Coronary artery (tissue), 2 donors: ENCODE measurements around the gene ARHGAP18.

Experiments
- DNase-seq: peaks from one replicate; pipeline ENCODE4 v3.0.0-alpha.2; 2017; ENCODE audit warnings: low spot score
- H3K27ac ChIP-seq, 2 donors: fragments of 200-600 bp; sonication (generic); one replicate each; pipeline ENCODE4 v1.5.1; 2016 to 2019
- H3K4me3 ChIP-seq: fragments of 200-600 bp; sonication (generic); 2 replicates; pipeline ENCODE4 v1.5.1; 2016; ENCODE audit warnings: mild to moderate bottlenecking, moderate library complexity
- CTCF ChIP-seq: fragments of 200-600 bp; sonication (generic); IDR thresholded peaks from one replicate; pipeline ENCODE4 v1.5.1; 2019; ENCODE audit warnings: antibody characterized with exemption

Gene ARHGAP18

GRCh38 chr6:129551486-129551885, 158.5 kb downstream of the ARHGAP18 start:
- no peak for TF ChIP-seq CTCF
- H3K4me3 ChIP-seq, result no peak overlapping the region
- no peak overlapping the region for H3K27ac ChIP-seq
- DNase-seq, result no peak

GRCh38 chr6:129546702-129547101, 163.3 kb downstream of the ARHGAP18 start:
- no peak for DNase-seq
- no peak overlapping the region for H3K27ac ChIP-seq
- TF ChIP-seq CTCF, result no peak
- no peak overlapping the region for H3K4me3 ChIP-seq

- Histone ChIP-seq H3K4me3 (no peak overlapping the region), H3K27ac (no peak overlapping the region)
- TF ChIP-seq CTCF, result no peak
- no peak for DNase-seq
Measured at GRCh38 chr6:129544892-129545612, 164.9 kb downstream of the ARHGAP18 start.

GRCh38 chr6:129543981-129544380, 166.0 kb downstream of the ARHGAP18 start:
- Histone ChIP-seq H3K27ac (no peak overlapping the region), H3K4me3 (no peak overlapping the region)
- DNase-seq, result no peak
- no peak for TF ChIP-seq CTCF

GRCh38 chr6:129542705-129543104, 167.3 kb downstream of the ARHGAP18 start:
- DNase-seq, result no peak
- Histone ChIP-seq H3K4me3 (no peak overlapping the region), H3K27ac (no peak overlapping the region)
- no peak for TF ChIP-seq CTCF

- no peak for DNase-seq
- Histone ChIP-seq H3K4me3 (no peak overlapping the region), H3K27ac (no peak overlapping the region)
- TF ChIP-seq CTCF, result no peak
Measured at GRCh38 chr6:129539032-129539431, 170.9 kb downstream of the ARHGAP18 start.

- TF ChIP-seq CTCF, result no peak
- no peak overlapping the region for H3K27ac ChIP-seq
- DNase-seq, result no peak
- no peak overlapping the region for H3K4me3 ChIP-seq
Measured at GRCh38 chr6:129536271-129536670, 173.7 kb downstream of the ARHGAP18 start.
